Activated naive CD4-positive, alpha-beta T cell (primary cell): Measurements from ENCODE around the gene IL37.
"Not testable (repeated sequence)": the region's sequence is repeated elsewhere in the genome, so short reads cannot be mapped to it uniquely, and the experiment has no call there.

Experiments used
- DNase-seq, 4 experiments: peaks; one replicate each; lab custom pipeline; 2025; lab: John Stamatoyannopoulos, UW

IL37 gene

GRCh38 chr2:112889976-112890375 is 21.0 kb upstream of the IL37 start:
- DNase-seq = no peak

GRCh38 chr2:112891385-112891831 is 19.6 kb upstream of the IL37 start:
- no peak for DNase-seq

GRCh38 chr2:112893752-112894151 is 17.2 kb upstream of the IL37 start:
- DNase-seq = no peak

- DNase-seq = no peak
These were observed 13.9 kb upstream of the IL37 start for GRCh38 chr2:112896909-112897623.

GRCh38 chr2:112897624-112897978 is 13.4 kb upstream of the IL37 start:
- DNase-seq = no peak

GRCh38 chr2:112901431-112902065 is 9.4 kb upstream of the IL37 start:
- not testable (repeated sequence) for DNase-seq

GRCh38 chr2:112902816-112903215 is 8.1 kb upstream of the IL37 start:
- DNase-seq = no peak

GRCh38 chr2:112904883-112905282 is 6.1 kb upstream of the IL37 start:
- DNase-seq = no peak

GRCh38 chr2:112906276-112906675 is 4.7 kb upstream of the IL37 start:
- no peak for DNase-seq

- no peak for DNase-seq
These were observed 3.7 kb upstream of the IL37 start for GRCh38 chr2:112907001-112907949.

GRCh38 chr2:112908559-112908958 is 2.4 kb upstream of the IL37 start:
- DNase-seq = not testable (repeated sequence)

GRCh38 chr2:112910219-112910618 is 746 bp upstream of the IL37 start:
- no peak for DNase-seq

GRCh38 chr2:112912403-112912802 is 1.4 kb downstream of the IL37 start:
- no peak for DNase-seq

- DNase-seq = no peak
These were observed 4.6 kb downstream of the IL37 start for GRCh38 chr2:112915300-112916144.

GRCh38 chr2:112916145-112916571 is 5.2 kb downstream of the IL37 start:
- no peak for DNase-seq

GRCh38 chr2:112916625-112917247 is 5.8 kb downstream of the IL37 start:
- no peak for DNase-seq

- no peak for DNase-seq
These were observed 6.9 kb downstream of the IL37 start for GRCh38 chr2:112917856-112918255.

- DNase-seq = no peak
These were observed 7.3 kb downstream of the IL37 start for GRCh38 chr2:112918256-112918655.

GRCh38 chr2:112919086-112919485 is 8.1 kb downstream of the IL37 start:
- no peak for DNase-seq

GRCh38 chr2:112920923-112921532 is 10.1 kb downstream of the IL37 start:
- DNase-seq = no peak

GRCh38 chr2:112921982-112922381 is 11.0 kb downstream of the IL37 start:
- no peak for DNase-seq
